Stimulated activated CD4-positive, alpha-beta T cell treated with anti-CD3 and anti-CD28 coated beads, Interleukin-1b, Interleukin-23, amount 100 ng/mL, for 1 hour (primary cell): ENCODE data around the gene EEFSEC.

Source experiments
- DNase-seq, 2 donors: peaks; one replicate each; pipeline ENCODE4 v3.0.0-alpha.2; 2020; ENCODE audit warnings: low read depth in 2 of 2

Gene EEFSEC

DNA sequence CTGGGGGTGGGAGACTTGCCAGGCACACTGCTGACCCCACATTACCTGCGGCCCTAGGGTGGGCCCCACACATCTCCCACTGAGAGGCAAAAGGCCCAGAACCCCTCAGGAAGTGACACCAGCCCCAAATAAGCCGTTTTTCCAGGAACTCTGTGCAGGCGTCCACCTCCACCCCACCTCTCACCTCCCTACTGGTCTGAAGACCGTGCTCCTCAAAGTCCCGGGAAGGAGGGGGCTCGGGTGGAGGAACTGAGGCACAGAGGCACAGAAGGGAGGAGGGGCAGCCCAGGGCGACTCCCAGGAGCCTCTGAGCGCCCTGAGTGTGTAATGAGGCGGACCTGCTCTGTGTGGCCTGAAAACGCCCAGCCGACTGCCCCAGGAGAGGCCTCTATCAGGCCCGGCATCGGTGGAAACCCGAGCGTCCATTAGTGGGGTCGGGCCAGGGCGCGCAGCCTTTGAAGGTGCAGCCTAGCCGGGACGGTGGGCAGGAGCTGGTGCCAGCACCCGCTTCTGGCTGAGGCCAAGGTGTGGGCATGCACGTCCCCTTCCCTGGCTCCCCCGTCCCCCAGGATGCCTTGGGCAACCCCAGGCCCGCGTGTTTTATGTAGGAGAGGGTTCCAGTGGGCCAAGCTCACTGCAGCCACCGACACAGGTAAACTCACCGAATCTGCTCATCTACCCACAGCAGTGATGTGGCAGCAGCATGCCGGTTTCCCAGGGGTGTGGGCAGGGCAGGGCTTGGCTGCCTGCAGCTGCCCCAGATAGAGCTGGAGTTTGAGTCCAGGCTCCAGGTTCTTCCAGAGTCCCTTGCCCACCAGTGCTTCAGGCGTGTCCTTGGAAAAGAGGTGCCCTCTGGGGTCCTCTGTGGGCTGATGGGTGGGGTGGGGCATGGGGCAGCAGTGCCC is 257.6 kb downstream of the EEFSEC start:
- DNase-seq = no peak

DNA sequence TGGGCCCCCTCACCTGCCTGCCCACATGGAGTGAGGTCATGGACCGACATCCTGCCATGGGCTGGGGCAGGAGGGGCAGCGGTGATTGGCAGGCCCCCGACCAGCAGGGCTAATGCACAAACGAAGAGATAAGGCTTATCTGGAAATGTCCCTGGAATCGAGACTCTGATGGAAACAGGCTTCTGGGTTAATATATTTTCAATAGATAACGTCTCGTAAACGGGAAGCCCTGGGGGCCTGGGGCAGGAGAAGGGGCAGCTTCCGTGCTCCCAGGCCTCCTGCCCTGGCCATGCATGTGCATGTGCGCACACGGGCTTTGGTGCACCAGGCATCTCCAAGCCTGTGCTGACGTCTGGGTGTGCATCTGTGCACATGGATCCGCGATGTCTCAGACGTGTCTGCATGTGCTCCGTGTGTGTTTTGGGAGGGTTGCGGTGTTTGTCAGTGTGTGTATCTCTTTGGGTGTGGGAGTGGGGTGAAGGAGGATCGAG is 258.3 kb downstream of the EEFSEC start:
- no peak for DNase-seq

DNA sequence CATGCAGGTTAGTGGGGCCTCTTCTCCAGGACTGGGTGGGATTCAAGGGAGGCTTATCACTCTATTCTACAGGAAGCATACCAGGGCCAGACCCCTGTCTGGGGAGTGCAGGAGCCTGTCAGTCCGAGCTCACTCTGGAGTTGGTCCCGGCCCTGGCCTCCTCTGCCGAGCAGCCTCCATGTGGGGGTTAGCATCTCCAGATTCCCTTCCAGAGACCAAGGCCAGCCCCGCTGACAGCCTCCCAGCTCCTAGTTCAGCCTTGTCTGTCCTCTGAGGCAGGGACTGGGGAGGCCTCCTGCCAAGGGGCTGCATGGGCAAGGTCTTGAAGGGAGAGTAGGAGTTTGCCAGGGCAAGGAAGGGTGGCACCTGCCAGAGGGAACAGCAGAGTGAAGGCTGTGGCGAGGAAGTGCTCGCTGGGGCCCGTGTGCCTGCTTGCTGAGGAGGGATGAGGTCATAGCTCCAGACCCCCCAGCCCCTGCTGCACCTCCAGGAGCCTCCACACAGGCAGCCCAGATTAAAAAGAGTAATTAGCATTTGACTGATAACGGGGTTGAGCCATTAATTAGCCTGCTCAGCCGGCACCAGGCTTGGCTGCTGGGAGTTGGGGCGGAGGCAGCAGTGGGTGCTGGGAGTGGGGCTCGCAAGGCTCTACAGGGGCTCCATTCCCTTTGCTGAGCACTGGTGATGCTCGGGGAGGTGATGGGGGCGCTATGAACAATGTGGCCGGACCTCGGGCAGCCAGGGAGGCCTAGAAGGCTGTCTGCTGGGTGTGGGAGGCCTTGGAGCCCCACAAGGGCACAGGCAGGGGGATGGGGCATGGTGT is 259.1 kb downstream of the EEFSEC start:
- DNase-seq = no peak

DNA sequence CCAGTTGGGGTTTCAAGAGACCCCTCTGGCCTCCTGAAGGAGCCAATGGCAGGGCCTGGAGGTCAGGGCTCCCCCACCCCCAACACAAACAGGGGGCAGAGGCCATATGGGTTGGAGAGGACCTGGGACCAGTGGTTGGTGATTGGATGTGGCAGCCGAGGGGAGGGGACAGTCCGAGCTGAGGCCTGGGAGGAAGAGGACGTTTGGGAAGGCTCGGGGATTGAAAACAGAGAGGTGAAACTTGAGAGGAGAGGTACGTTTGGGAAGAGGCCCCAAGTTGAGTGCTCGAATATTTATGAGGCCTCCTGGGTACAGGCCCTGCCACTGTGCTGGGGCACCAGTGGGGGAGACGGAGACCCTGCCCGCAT is 259.7 kb downstream of the EEFSEC start:
- DNase-seq = no peak

DNA sequence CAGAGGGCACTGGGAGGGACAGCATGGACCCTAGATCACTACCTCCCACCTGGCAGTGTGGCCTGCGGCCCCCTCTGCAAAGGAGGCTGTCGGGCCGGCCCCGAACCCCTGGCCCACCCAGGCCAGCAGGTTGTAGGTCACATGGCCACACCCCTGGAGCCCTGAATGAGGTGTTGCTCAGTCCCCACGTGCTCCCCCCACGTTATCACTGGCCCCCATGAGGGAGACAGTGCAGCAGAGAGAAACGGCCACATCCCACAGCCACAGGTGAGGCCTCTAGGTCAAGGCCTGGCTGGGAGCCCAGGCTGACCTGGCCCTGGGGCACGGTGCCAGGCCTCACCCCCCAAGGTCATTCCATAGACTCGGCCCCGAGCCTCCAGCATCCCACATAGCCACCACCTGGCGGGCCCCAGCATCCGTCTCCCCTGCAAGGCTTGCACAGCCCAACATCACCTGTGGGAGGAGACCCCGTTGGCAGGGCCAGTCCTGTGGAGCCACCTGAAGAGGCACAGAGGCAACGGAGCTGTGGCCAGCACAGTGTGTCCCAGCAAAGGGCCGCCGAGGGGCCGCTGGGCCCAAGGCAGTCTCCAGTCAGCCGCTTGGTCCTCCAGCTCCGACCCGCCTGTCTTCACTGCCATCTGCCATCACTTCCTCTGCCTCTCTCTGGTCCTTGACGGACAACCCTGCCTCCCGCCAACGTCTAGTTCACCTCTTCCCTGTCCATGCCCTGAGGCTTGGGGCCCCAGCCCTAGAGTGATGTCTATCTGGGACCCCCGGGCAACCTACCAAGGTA is 260.3 kb downstream of the EEFSEC start:
- DNase-seq = no peak

DNA sequence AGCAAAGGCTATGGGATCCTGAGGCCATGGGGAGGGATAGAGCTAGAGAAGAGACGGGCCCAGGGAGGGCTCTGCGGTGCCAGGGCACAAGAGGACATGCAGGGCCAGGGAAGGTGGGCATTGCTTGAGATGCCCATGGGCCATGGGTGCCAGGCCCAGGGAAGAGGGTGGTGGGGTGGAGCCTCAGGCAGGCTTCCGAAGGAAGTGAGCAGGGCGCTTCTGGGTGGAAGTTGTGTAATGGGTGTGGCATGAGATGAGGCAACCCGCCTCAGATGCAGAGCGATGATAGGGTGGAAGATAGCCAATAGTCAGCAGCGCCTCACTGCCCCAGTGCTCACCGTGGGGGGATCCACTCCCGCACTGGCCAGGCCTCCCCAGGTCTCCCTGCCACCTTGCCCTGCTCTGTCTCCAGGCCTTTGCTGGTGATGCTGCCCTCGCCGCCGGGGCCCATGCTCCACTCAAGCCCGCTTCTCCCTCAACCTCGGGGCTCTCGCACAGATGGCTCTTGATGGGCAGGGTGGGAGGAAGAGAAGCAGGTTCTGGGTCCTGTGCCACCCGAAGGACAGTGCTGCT is 262.0 kb downstream of the EEFSEC start:
- DNase-seq = no peak

DNA sequence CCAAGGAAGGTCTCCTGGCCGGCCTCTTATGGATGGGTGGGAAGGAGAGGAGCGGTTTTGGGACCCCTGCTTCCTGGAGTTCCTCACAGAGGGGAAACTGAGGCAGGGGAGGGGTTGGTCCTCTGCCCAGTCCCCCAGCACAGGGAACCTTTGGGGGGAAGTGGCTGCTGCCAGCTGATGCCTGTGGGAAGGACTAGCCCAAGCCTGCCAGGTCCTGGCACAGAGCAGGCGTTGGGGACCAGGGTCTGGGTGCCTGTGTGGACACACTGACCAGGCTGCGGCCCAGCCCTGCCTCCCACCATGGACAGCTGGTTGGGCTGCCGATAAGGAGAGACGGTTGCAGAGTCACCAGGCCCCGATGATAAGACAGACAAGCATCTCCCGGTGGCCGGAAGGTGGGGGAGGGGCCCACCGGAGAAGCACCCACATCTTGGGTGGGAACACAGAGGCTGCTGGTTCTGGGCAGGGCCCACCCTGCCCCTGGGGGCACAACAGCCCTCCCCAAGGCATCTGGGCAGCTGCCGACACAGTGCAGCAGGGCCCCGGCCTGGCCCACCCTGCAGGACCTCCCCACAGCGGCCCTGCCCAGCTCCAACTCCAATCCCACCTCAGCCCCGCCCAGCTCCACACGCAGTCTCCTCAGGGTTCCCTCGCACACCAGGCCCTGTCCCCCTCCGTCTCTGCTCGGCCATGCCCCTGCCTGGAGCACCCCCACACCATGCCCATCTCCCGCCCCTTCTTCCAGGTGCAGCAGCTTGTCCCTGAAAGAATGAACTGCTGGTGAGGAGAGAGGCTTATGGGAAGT is 262.7 kb downstream of the EEFSEC start:
- no peak for DNase-seq

DNA sequence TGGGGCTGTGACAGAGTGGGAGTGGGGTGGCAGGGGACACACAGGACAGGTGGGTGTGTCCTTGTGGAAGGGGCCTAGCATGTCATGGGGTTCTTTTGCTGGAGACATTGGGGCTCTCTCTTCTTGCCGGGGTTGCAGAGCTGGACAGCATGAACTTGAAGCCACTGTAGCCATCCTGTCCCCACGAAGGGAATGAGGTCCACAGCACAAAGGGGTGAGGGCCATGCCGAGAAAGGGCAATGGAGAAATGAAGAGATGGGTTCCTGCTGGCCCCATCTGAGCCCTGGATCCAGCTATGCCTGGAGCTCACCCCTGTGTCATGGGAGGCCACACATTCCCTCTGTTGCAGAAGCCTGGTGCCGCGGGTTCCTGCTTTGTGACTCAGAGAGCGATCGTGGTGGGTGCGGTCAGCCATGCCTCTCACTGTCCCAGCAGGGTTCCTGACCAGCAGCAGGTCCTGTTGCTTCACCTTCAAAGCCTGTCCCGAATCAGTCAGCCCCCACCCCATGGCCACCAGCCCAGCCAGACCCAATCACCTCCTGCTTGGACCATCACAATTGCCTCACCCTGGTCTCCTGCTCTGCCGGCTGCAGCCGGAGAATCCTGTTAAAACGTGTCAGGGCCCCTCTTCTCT is 263.4 kb downstream of the EEFSEC start:
- DNase-seq = no peak

DNA sequence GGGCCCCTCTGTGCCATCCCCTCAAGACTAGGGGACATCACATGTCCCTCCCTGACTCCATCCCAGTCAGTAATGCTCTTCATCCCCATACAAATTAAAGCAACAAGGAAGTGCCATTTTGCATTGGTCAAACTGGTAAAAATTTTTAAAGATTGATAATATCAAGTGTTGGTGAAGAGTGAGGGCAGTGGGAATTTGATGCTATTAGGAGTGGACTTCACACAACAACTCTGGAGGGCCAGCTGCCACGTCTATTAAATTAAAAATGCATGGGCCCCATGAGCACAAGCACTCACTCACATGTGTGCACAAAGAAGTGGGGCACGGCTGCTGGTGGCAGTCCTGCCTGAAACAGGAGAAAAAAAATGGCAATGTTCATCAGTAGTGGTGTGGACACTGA is 265.6 kb downstream of the EEFSEC start:
- DNase-seq = no peak

DNA sequence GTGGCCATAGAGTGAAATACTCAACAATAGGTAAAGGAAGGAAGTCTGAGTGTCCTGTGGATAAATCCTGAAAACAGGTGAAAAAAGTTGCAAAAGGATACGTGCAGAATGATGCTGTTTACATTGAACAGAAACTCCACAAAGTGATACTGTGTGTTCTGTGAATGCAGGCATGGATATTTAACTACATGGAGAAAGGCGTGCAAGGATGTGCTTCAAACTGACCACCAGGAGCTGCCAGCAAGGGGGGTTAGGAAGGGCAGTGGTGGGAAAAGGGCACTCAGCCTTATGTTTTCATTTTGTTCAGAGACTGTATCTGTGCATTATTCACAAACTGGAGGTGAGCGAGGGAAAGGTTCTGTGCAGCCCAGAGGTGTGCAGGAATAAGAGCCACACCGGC is 266.0 kb downstream of the EEFSEC start:
- DNase-seq = no peak

DNA sequence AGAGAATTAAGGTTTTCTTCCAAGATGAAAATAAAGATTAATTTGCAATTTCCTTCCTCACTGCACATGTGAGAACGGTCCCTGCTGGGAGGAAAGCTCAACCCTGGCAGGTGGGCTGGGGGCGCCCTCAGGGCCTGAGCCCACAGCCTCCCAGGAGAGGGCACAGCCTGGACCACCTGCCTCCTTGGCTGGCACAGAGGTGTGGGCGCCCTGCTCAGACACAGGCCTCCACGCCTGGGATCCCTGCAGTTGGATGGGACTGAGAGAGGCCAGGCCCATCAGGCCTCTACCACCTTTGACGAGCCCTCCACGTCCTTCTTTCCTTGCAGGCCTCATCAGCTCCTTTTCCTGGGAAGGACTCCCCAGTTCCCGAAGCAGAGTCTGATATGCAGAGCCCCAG is 267.0 kb downstream of the EEFSEC start:
- no peak for DNase-seq

DNA sequence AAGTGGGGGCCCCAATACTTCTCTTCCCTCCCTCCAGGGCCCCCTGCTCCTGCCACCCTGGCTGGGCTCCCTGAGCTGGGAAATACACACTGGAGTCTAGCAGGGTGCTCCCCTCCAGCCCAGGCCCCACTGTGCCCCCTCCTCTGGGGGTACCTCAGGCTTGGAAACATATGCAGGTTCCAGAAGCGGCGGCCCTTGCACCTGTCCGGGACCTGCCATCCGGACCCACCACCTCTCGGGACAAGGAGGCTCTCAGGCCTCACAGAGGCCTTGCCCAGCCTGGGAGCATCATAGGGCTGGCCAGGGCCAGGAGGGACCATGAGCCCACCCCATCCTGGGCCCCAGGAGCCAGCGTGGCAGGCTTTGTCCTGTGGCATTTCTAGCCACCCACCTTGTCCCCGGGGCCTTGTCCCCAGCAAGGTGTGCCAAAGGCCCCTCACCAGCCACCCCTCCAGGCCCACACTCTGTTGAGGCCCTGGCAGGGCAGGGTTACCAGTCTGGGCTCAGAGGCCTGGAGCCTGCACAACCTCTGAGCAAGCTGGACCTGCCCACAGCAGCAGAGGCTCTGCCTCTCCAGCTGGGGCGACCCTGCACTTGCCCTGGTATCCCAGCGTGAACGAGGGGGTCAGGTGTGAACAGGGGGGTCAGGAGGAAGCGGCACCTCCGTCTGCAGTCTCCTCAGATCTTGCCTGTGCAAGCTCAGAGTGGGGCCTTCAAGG is 267.6 kb downstream of the EEFSEC start:
- no peak for DNase-seq

DNA sequence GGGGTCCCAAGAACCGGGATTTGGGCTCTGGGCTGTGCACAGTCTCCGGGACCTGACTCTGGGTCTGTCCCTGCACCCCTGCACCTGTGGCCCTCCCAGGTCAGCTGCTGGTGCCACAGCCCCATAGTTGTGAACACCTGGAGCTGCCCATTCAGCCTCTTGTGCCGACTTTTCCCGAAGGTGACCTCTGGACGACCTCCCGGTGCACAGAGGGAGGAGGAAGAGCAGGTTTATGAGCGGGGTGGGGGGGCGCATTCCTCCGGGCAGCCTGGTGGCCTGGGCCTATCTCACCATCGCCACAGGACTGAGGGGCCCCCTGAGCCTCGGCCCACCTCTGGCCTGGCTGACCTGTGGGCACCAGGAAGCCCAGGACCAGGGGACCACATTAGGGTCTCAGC is 268.2 kb downstream of the EEFSEC start:
- DNase-seq = no peak

DNA sequence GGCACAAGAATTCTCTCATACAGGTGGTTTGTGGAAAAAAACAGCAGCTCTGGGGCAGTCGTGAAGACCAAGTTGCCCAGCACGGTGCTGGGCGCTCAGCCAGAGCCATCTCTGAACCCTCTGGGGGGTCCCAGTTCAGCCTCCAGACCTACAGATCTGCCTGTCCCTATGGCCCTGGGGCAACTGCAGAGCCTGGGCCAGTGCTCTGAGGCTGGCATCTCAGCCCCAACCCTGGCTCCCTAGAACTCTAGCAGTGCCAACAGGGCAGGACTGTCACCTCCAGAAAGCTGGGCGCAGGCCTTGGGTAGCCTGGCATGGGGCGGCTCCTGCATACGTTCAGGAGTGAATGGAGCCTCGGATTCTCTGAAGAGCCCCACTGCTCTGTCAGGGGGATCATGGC is 268.7 kb downstream of the EEFSEC start:
- DNase-seq = no peak

DNA sequence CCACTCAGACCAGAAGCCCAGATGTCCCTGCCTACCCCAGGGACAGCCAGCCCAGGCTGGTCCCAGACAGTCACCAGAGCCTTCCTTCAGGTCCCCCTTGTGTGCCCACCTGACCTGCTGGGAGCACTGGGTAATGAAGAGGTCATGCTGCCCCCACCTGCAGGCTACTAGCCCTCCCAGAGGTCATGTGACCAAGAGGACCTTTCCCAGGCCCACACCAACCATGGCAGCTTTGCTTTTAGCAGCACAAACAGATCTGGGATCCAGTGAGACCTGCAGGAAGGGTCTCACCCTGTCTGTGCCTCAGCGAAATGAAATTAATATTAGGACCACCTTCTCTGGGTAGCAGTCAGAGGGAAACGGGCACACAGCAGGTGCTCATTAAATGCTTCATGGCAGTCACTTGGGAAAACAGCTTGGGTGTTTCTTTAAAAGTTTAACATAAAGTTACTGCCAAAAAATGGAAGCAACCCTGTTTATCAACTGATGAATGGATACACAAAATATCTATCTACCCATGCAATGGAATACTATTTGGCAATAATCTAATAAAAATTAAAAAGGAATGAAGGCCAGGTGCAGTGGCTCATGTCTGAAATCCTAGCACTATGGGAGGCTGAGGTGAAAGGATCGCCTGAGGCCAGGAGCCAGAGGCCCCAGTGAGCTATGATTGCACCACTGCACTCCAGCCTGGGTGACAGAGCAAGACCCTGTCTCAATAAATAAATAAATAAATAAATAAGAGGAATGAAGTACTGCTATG is 269.7 kb downstream of the EEFSEC start:
- no peak for DNase-seq

DNA sequence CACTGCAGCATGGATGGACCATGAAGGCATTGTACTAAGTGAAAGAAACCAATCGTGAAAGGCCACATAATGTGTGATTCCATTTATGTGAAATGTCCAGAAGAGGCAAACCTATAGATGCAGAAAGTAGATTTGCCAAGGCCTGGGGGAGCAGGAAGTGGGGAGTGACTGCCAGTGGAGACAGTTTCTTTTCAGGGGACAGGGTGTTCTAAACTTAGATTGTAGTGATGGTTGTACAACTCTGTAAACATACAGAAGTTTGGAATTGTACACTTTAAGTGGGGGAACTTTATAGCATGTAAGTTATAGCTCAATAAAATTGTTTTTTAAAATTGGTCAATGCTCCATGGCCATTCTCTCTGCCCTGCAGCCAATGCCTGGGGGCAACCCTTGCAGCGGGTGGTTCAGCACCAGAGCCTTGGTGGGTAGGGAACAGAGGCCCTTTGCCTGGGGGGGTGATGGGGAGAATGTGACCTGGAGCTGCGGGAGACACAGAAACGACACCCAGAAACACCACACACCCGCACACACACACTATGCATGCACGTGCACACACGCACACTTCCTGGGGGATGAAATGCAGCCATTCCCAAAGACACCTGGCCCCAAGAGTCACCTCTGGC is 270.4 kb downstream of the EEFSEC start:
- DNase-seq = no peak

DNA sequence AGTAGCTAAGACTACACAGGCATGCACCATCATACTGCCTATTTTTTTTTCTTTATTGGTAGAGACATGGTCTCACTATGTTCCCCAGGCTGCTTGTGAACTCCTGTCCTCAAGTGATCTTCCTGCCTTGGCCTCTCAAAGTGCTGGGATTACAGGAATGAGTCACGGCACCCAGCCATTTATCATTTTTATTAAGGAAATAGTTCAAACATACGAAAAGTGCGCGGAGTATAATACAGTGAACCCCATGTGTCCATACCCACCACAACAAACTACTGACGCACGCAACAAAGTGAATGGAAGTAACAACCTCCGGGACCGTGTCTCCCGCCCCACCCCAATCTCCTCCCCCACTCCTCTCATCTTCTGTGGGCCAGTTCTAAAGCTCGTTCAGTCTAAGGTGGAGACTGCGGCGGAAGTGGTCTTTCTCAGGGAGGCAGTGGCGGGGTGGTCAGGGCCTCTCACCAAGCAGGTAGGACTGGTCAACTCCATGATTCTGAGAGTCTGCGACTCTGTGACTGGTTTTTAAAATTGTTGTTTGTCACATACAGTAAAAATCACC is 271.3 kb downstream of the EEFSEC start:
- no peak for DNase-seq
